ENCODE results near the gene SETD3. TPM values are rescaled to one million over a fixed set of nuclear protein-coding genes. Genes with fewer than 3 reads are reported as not detected.

SETD3 gene
- total and polyA plus RNA-seq, 10 of the 15 experiments (the other 5 are each of a cell fraction or from before 2014, with no cell fraction given) = 11.3 to 44.2 (median 36.5) TPM

DNA sequence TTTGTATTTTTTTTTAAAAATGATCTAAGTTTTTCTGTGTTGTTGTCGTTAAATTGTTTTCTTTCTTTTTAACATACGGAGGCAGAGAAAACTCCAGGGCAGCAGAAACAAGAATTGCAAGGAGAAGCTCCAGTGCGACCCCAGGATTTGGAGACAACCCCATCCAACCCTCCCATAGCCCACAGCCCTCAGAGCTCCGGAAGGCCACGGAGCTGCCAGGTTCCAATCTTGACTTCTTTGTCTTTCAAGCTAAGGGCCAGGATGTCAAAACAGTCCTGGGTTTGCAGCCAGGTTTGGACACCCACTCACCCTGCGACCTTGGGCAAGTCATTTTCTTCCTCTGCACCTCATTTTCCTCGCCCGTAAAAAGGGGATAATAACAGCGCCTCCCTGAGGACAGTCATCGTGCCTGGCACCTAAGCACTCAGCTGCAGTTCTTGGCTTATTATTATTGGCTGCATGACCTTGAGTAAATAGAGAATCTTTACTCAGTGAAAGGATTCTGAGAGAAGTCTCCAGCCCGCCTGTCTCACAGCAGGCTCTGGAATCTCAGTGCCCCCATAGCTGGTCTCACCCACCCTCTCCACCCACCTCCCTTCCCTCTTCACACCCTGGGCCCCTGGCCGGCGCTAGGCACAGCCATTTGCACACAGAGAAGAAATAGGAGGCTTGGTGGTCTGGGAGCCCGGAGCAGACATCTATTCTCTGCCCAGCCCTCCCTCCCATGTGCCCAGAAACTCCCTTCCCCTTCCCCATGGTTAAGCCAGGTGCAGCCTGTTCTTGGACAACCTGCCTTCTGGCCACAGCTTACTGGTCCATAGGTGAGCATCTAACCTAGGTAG, 129.3 kb downstream of the SETD3 start:
- no TSS peak for BruUV-seq (replicated peaks)
- no peak overlapping the region for H3K4me3 ChIP-seq
- H3K27ac ChIP-seq (ENCODE audit: control insufficient read depth, insufficient read depth) = no peak overlapping the region
- H3K9ac ChIP-seq (ENCODE audit: control insufficient read depth, insufficient read depth, low read length) = no peak overlapping the region
- FAIRE-seq (no peak), DNase-seq (ENCODE audit: low read depth, low spot score) (no peak), ATAC-seq (no peak)
- WGBS (ENCODE audit: insufficient coverage, insufficient replicate concordance, low lambda C conversion rate, missing lambda C conversion rate) = 17% methylated on average over 14 of the region's 14 CpGs
- ChIA-PET CTCF (no interaction called here), SMC1A (ENCODE audit: uncharacterized antibody, unreplicated experiment) (no interaction called here), RAD21 (ENCODE audit: unreplicated experiment) (interaction anchor here (0.6 kb wide), 1 partner anchor 26 kb away, joined by 3 read pairs; no protein-coding TSS in a partner anchor), POLR2A (no interaction called here)
- H3K9me3 ChIP-seq (replicated peaks; ENCODE audit: control insufficient read depth, insufficient read depth, low read length) = no peaks in the 10 kb centered on the region
- no peaks in the 10 kb centered on the region for H3K4me1 ChIP-seq (ENCODE audit: control insufficient read depth, insufficient read depth, low read length)
- TF ChIP-seq SMC3 (IDR thresholded peaks at IDR 0.05; ENCODE audit: borderline replicate concordance, low read length) (no peak), CHD4 (IDR thresholded peaks at IDR 0.05) (no peak), RAD21 (IDR thresholded peaks at IDR 0.05; ENCODE audit: insufficient read depth, low read depth, low read length) (no peak), ZZZ3 (IDR thresholded peaks at IDR 0.05; ENCODE audit: control insufficient read depth, insufficient read length, low read depth) (no peak), RELB (IDR thresholded peaks at IDR 0.05; ENCODE audit: low read depth) (no peak)
- H3K4me2 ChIP-seq (ENCODE audit: control insufficient read depth, insufficient read depth) = no peak overlapping the region
- in situ Hi-C loops (cut with MboI) = no loop called here
- no peaks in the 10 kb centered on the region for H4K20me1 ChIP-seq (ENCODE audit: control insufficient read depth, insufficient read depth)
- H3K79me2 ChIP-seq (ENCODE audit: control insufficient read depth, insufficient read depth, low read length) = no peaks in the 10 kb centered on the region
- H3K27me3 ChIP-seq (replicated peaks in 1 of 2; ENCODE audit: control insufficient read depth in 2 of 2, insufficient read depth in 2 of 2, low read length in 1 of 2) = no peaks in the 10 kb centered on the region; a peak in 1 of 4 replicates
- H2AFZ ChIP-seq (ENCODE audit: control insufficient read depth, low read depth, low read length) = no peak overlapping the region
- H3K36me3 ChIP-seq (ENCODE audit: control insufficient read depth in 2 of 2, insufficient read depth in 2 of 2, low read length in 1 of 2) = no peaks in the 10 kb centered on the region
- intact Hi-C loops (cut with micrococcal nuclease; ENCODE audit: unreplicated experiment) = no loop called here

Measured in GM12878 (cell line).